Measurements from ENCODE around the gene MLH3.

GRCh38 chr14:75064205-75064567 lies 12.9 kb upstream of the MLH3 start:
- TF ChIP-seq CTCF (CRISPR knock-in tag; IDR thresholded peaks at IDR 0.05) (no peak), ETV6 (CRISPR knock-in tag; conservative IDR thresholded peaks at IDR 0.05) (no peak), YY1 (IDR thresholded peaks at IDR 0.05; ENCODE audit: insufficient read depth, insufficient replicate concordance, low read depth, low read length) (no peak), RNF2 (conservative IDR thresholded peaks at IDR 0.05; ENCODE audit: low read depth) (no peak), CBFB (CRISPR knock-in tag; IDR thresholded peaks at IDR 0.05) (no peak; the same call in 1 of the 2 replicates), EZH2 (conservative IDR thresholded peaks at IDR 0.05; ENCODE audit: low read depth, low read length) (no peak), TERF1 (CRISPR knock-in tag; IDR thresholded peaks at IDR 0.05) (no peak), ZNF225 (CRISPR knock-in tag; IDR thresholded peaks at IDR 0.05) (no peak), RAD21 (CRISPR knock-in tag; IDR thresholded peaks at IDR 0.05) (no peak), KAT2B (IDR thresholded peaks at IDR 0.05; ENCODE audit: borderline replicate concordance, low read depth, low read length) (no peak), SUZ12 (IDR thresholded peaks at IDR 0.05; ENCODE audit: low read depth, low read length) (no peak), ADNP (CRISPR knock-in tag; IDR thresholded peaks at IDR 0.05) (no peak)

Measured in HepG2 (cell line).